Measurements from ENCODE around the gene ZC3HAV1.
"Not testable (repeated sequence)": the region's sequence is repeated elsewhere in the genome, so short reads cannot be mapped to it uniquely, and the experiment has no call there.

The ZC3HAV1 gene

GRCh38 chr7:139058943-139059342, 50.6 kb downstream of the ZC3HAV1 start:
- no peak overlapping the region for H3K27ac ChIP-seq
- TF ChIP-seq CTCF (IDR thresholded peaks at IDR 0.05) (no peak), ZFX (IDR thresholded peaks at IDR 0.05; ENCODE audit: borderline replicate concordance) (no peak)

- no peak for TF ChIP-seq CTCF (IDR thresholded peaks at IDR 0.05)
- TF ChIP-seq ZFX (IDR thresholded peaks at IDR 0.05; ENCODE audit: borderline replicate concordance): no peak
- no peak overlapping the region for H3K27ac ChIP-seq
These were observed 53.8 kb downstream of the ZC3HAV1 start for GRCh38 chr7:139055674-139056073.

GRCh38 chr7:139054656-139055055, 54.9 kb downstream of the ZC3HAV1 start:
- H3K27ac ChIP-seq: not testable (repeated sequence)

GRCh38 chr7:139054101-139054500, 55.4 kb downstream of the ZC3HAV1 start:
- no peak overlapping the region for H3K27ac ChIP-seq
- no peak for TF ChIP-seq CTCF (IDR thresholded peaks at IDR 0.05)
- no peak for TF ChIP-seq ZFX (IDR thresholded peaks at IDR 0.05; ENCODE audit: borderline replicate concordance)

- no peak for TF ChIP-seq ZFX (IDR thresholded peaks at IDR 0.05; ENCODE audit: borderline replicate concordance)
- no peak overlapping the region for H3K27ac ChIP-seq
These were observed 57.9 kb downstream of the ZC3HAV1 start for GRCh38 chr7:139051655-139052054.

- no peak overlapping the region for H3K27ac ChIP-seq
- TF ChIP-seq ZFX (IDR thresholded peaks at IDR 0.05; ENCODE audit: borderline replicate concordance) (no peak), CTCF (IDR thresholded peaks at IDR 0.05) (no peak)
These were observed 59.6 kb downstream of the ZC3HAV1 start for GRCh38 chr7:139049936-139050335.

- H3K27ac ChIP-seq: no peak overlapping the region
- TF ChIP-seq CTCF (IDR thresholded peaks at IDR 0.05) (no peak), ZFX (IDR thresholded peaks at IDR 0.05; ENCODE audit: borderline replicate concordance) (no peak)
These were observed 60.4 kb downstream of the ZC3HAV1 start for GRCh38 chr7:139049111-139049510.

- TF ChIP-seq ZFX (IDR thresholded peaks at IDR 0.05; ENCODE audit: borderline replicate concordance): no peak
- TF ChIP-seq CTCF (IDR thresholded peaks at IDR 0.05): no peak
- no peak overlapping the region for H3K27ac ChIP-seq
These were observed 61.5 kb downstream of the ZC3HAV1 start for GRCh38 chr7:139047970-139048369.

Data from 22Rv1 (cell line).